ENCODE results near the gene TAS2R46. TPM values are rescaled to one million over a fixed set of nuclear protein-coding genes. Genes with fewer than 3 reads are reported as not detected.

Gene TAS2R46
- total and polyA plus RNA-seq, 9 of the 15 experiments (the other 6 are each of a cell fraction or from before 2014, with no cell fraction given), result 0.08 to 1.8 (median 0.47) TPM; not detected in 2

DNA sequence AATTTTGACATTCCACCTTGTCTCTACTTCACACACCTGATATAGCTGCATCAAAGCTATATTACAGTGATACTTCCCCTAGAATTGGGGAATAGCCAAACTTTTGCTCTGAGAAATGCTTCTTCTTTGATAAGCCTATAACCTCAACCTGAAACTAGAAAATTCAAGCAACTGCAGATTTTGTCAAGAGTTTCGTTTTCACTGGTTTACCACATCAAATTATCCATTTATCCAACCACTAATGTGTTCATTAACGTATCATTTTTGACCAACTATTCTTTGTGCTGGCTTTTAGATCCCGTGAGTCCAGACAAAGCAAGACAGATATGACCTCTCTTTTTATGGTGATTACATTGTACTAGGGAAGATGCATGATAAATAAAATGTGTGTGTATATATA lies 13.5 kb upstream of the TAS2R46 start:
- no peak overlapping the region for H3K9ac ChIP-seq (ENCODE audit: insufficient read depth in 1 of 2, low read depth in 2 of 2, low read length in 2 of 2)
- DNase-seq (ENCODE audit: extremely low read depth in 1 of 4, low spot score in 3 of 4) (no peak), ATAC-seq (no peak), FAIRE-seq (no peak)
- no peak overlapping the region for H3K27ac ChIP-seq (ENCODE audit: extremely low read depth, low read depth, low read length)
- TF ChIP-seq ZNF282 (CRISPR knock-in tag; IDR thresholded peaks at IDR 0.05) (no peak), ARID2 (IDR thresholded peaks at IDR 0.05) (no peak), HMBOX1 (IDR thresholded peaks at IDR 0.05) (no peak), HNRNPH1 (optimal IDR thresholded peaks at IDR 0.05; ENCODE audit: low read depth, low read length) (no peak)
- no peaks in the 10 kb centered on the region for H4K20me1 ChIP-seq (replicated peaks; ENCODE audit: control insufficient read depth, insufficient read depth, low read length)
- WGBS (ENCODE audit: insufficient coverage, low coverage, missing lambda C conversion rate), result 0% methylated on average over 2 of the region's 3 CpGs
- H3K9me1 ChIP-seq (ENCODE audit: control insufficient read depth, insufficient read depth, low read length), result no peaks in the 10 kb centered on the region
- H3K4me2 ChIP-seq (ENCODE audit: insufficient read depth, low read length), result no peak overlapping the region
- ChIA-PET CTCF (ENCODE audit: low intra/inter-chr PET ratio) (no interaction called here), POLR2A (no interaction called here)
- in situ Hi-C loops (cut with MboI) (no loop called here), intact Hi-C loops (cut with micrococcal nuclease) (no loop called here)
- BruUV-seq (replicated peaks), result no TSS peak
- H3K4me1 ChIP-seq (replicated peaks in 1 of 2; ENCODE audit: control insufficient read depth in 2 of 2, insufficient read depth in 2 of 2, low read length in 2 of 2), result no peaks in the 10 kb centered on the region
- no peaks in the 10 kb centered on the region for H3K36me3 ChIP-seq (ENCODE audit: control insufficient read depth, insufficient read depth, low read length)
- H3K79me2 ChIP-seq (ENCODE audit: control insufficient read depth, insufficient read depth, low read length), result no peaks in the 10 kb centered on the region
- no peak overlapping the region for H3K4me3 ChIP-seq
- no peaks in the 10 kb centered on the region for H3K27me3 ChIP-seq (ENCODE audit: control insufficient read depth in 2 of 2, insufficient read depth in 2 of 2, low read length in 2 of 2)
- no peaks in the 10 kb centered on the region for H3K9me3 ChIP-seq (replicated peaks; ENCODE audit: control insufficient read depth, insufficient read depth, low read depth, low read length)
- no peak overlapping the region for H2AFZ ChIP-seq (ENCODE audit: low read depth, low read length)

DNA sequence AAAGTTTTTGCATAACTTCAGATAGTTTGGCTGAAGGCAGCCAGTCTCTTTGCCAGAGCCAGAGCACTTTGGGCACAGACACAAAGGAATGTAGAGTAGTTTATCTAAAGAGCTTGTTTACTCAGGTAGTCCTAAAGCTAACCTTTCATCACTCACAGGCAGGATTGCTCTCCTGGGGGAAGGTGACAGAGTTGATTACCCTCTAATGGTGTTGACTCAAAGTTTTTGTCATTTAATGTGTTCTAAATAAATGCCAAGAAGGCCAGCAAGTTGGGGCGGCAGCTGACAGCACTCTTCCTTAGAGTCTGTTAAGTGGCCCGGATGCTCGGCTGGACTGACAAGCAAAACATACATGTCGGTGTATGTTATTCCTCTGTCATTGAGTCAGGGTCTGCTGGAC lies 9.3 kb upstream of the TAS2R46 start:
- FAIRE-seq (no peak), ATAC-seq (no peak), DNase-seq (ENCODE audit: extremely low read depth in 1 of 4, low spot score in 3 of 4) (no peak)
- Histone ChIP-seq H3K4me2 (ENCODE audit: insufficient read depth, low read length) (no peak overlapping the region), H3K36me3 (ENCODE audit: control insufficient read depth, insufficient read depth, low read length) (no peaks in the 10 kb centered on the region), H3K27me3 (ENCODE audit: control insufficient read depth in 2 of 2, insufficient read depth in 2 of 2, low read length in 2 of 2) (no peaks in the 10 kb centered on the region), H3K79me2 (ENCODE audit: control insufficient read depth, insufficient read depth, low read length) (no peaks in the 10 kb centered on the region), H3K9me3 (replicated peaks; ENCODE audit: control insufficient read depth, insufficient read depth, low read depth, low read length) (no peaks in the 10 kb centered on the region), H2AFZ (ENCODE audit: low read depth, low read length) (no peak overlapping the region), H3K9me1 (ENCODE audit: control insufficient read depth, insufficient read depth, low read length) (no peaks in the 10 kb centered on the region), H4K20me1 (replicated peaks; ENCODE audit: control insufficient read depth, insufficient read depth, low read length) (no peaks in the 10 kb centered on the region), H3K9ac (ENCODE audit: insufficient read depth in 1 of 2, low read depth in 2 of 2, low read length in 2 of 2) (no peak overlapping the region), H3K4me3 (no peak overlapping the region), H3K27ac (ENCODE audit: extremely low read depth, low read depth, low read length) (no peak overlapping the region), H3K4me1 (replicated peaks in 1 of 2; ENCODE audit: control insufficient read depth in 2 of 2, insufficient read depth in 2 of 2, low read length in 2 of 2) (no peaks in the 10 kb centered on the region)
- TF ChIP-seq CBX8 (IDR thresholded peaks at IDR 0.05; ENCODE audit: borderline replicate concordance, extremely low read depth, low read depth, low read length, poor library complexity, severe bottlenecking) (no peak), PHF21A (IDR thresholded peaks at IDR 0.05; ENCODE audit: borderline replicate concordance, low read depth) (no peak), NR2F6 (CRISPR knock-in tag; IDR thresholded peaks at IDR 0.05) (no peak), ZBTB1 (CRISPR knock-in tag; IDR thresholded peaks at IDR 0.05; ENCODE audit: borderline replicate concordance, low read depth) (no peak), EGR1 (conservative IDR thresholded peaks at IDR 0.05) (no peak), SOX6 (IDR thresholded peaks at IDR 0.05) (no peak), ZNF124 (CRISPR knock-in tag; IDR thresholded peaks at IDR 0.05) (no peak), FOS (IDR thresholded peaks at IDR 0.05; ENCODE audit: extremely low read depth, insufficient read length) (no peak), STAT5B (CRISPR knock-in tag; IDR thresholded peaks at IDR 0.05) (no peak), ZNF384 (IDR thresholded peaks at IDR 0.05; ENCODE audit: low read depth, low read length) (no peak), CREM (IDR thresholded peaks at IDR 0.05; ENCODE audit: low read depth) (no peak)
- TF ChIP-seq, protein P1, sequence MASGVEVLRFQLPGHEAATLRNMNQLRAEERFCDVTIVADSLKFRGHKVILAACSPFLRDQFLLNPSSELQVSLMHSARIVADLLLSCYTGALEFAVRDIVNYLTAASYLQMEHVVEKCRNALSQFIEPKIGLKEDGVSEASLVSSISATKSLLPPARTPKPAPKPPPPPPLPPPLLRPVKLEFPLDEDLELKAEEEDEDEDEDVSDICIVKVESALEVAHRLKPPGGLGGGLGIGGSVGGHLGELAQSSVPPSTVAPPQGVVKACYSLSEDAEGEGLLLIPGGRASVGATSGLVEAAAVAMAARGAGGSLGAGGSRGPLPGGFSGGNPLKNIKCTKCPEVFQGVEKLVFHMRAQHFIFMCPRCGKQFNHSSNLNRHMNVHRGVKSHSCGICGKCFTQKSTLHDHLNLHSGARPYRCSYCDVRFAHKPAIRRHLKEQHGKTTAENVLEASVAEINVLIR (CRISPR knock-in tag; IDR thresholded peaks at IDR 0.05), result no peak
- ChIA-PET CTCF (ENCODE audit: low intra/inter-chr PET ratio) (no interaction called here), POLR2A (no interaction called here)
- no TSS peak for BruUV-seq (replicated peaks)
- in situ Hi-C loops (cut with MboI) (loop anchor here (5.0 kb wide), 1 partner anchor 54 kb away; no protein-coding TSS in a partner anchor), intact Hi-C loops (cut with micrococcal nuclease) (no loop called here)
- 100% methylated on average over 1 of the region's 4 CpGs for WGBS (ENCODE audit: insufficient coverage, low coverage, missing lambda C conversion rate)

Data from K562 (cell line).